GM18907 (cell line): Measurements from ENCODE around the gene AKR7A2.
"Not testable (repeated sequence)": the region's sequence is repeated elsewhere in the genome, so short reads cannot be mapped to it uniquely, and the experiment has no call there.

Experiments
- ATAC-seq: cut with Tn5 transposase; IDR thresholded peaks from one replicate; pipeline ENCODE4 v1.9.1; 2021; ENCODE audit warnings: mild to moderate bottlenecking, moderate library complexity; ENCODE audit not compliant: unreplicated experiment

AKR7A2 gene

GRCh38 chr1:19307794-19308508, 4.0 kb downstream of the AKR7A2 start:
- no peak for ATAC-seq

GRCh38 chr1:19306941-19307340, 5.0 kb downstream of the AKR7A2 start:
- ATAC-seq = no peak

- no peak for ATAC-seq
Measured at GRCh38 chr1:19305880-19306279, 6.1 kb downstream of the AKR7A2 start.

GRCh38 chr1:19304081-19304480, 7.9 kb downstream of the AKR7A2 start:
- not testable (repeated sequence) for ATAC-seq

- no peak for ATAC-seq
Measured at GRCh38 chr1:19300211-19300610, 11.7 kb downstream of the AKR7A2 start.

- no peak for ATAC-seq
Measured at GRCh38 chr1:19294638-19295037, 17.3 kb downstream of the AKR7A2 start.

- ATAC-seq = no peak
Measured at GRCh38 chr1:19289244-19289643, 22.7 kb downstream of the AKR7A2 start.

- not testable (repeated sequence) for ATAC-seq
Measured at GRCh38 chr1:19288324-19289241, 23.4 kb downstream of the AKR7A2 start, which contains the start of gene AKR7A3. TSS of gene AKR7A3 (minus strand) at chr1:19288770. CDS start at chr1:19288709, 61 bp downstream.

- no peak for ATAC-seq
Measured at GRCh38 chr1:19287436-19288185, 24.3 kb downstream of the AKR7A2 start.

GRCh38 chr1:19285807-19286206, 26.1 kb downstream of the AKR7A2 start:
- not testable (repeated sequence) for ATAC-seq

- ATAC-seq = not testable (repeated sequence)
Measured at GRCh38 chr1:19285366-19285765, 26.6 kb downstream of the AKR7A2 start.

GRCh38 chr1:19284881-19285280, 27.1 kb downstream of the AKR7A2 start:
- ATAC-seq = no peak

- ATAC-seq = no peak
Measured at GRCh38 chr1:19283891-19284290, 28.1 kb downstream of the AKR7A2 start.

- no peak for ATAC-seq
Measured at GRCh38 chr1:19274636-19275035, 37.3 kb downstream of the AKR7A2 start.

GRCh38 chr1:19273844-19274531, 38.0 kb downstream of the AKR7A2 start:
- not testable (repeated sequence) for ATAC-seq

GRCh38 chr1:19273106-19273843, 38.7 kb downstream of the AKR7A2 start:
- ATAC-seq = no peak

- no peak for ATAC-seq
Measured at GRCh38 chr1:19272064-19272463, 39.9 kb downstream of the AKR7A2 start.

- ATAC-seq = not testable (repeated sequence)
Measured at GRCh38 chr1:19270343-19270730, 41.6 kb downstream of the AKR7A2 start.

GRCh38 chr1:19269427-19270342, 42.3 kb downstream of the AKR7A2 start:
- ATAC-seq = not testable (repeated sequence)
